VCaP (cell line): Measurements from ENCODE around the gene HAVCR2.

Experiments used
- H3K27ac ChIP-seq: fragments of 450-650 bp; 2 replicates; pipeline ENCODE4 v1.5.1; 2017
- CTCF ChIP-seq: fragments of 450-650 bp; conservative IDR thresholded peaks from 2 replicates; pipeline ENCODE4 v1.5.1; 2017; ENCODE audit warnings: mild to moderate bottlenecking, moderate library complexity

Gene HAVCR2

DNA sequence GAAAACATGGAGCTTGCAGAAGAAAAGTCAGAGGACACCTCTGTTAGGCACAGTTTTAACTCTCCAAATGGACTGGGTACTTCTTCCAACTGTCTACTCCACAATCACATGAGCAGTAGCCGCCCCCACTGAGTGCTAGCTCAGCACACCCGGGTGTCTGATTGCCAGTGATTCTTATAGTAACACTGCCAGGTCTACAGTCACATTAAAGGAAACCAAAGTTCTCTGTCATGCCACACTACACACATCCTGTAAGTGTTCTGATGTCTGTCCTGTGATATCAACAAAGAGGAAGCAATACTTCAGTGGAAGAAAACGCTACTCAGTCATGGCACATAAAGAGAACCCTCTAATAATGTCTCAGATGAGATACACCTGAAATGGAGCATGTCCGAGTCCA lies at the start of gene HAVCR2:
TSS of gene HAVCR2 (minus strand) at position 69 of the 400 bp plus-strand sequence. CDS start at position 8, 61 bp downstream.
- TF ChIP-seq CTCF, result no peak
- H3K27ac ChIP-seq, result no peak within 1 kb of the TSS

GRCh38 chr5:157157293-157157891 lies 48.5 kb upstream of the HAVCR2 start:
- no peak for TF ChIP-seq CTCF
- H3K27ac ChIP-seq, result no peak overlapping the region

DNA sequence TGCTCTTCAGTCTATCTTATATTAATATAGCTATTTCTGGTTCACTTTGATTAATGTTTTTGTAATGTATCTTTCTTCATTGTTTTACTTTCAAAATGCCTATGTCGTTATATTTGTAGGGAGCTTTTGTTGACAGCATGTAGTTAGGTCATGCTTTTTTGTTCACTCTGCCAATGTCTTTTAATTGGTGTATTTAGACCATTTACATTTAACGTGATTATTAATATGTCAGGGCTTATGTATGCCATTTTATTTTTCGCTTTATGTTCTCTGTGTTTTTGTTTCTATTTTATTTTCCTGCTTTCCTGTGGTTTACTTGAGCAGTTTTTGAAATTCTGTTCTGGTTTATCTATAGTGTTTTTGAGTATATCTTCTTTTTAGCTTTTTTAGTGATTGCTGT lies 46.5 kb upstream of the HAVCR2 start:
- H3K27ac ChIP-seq, result no peak overlapping the region

DNA sequence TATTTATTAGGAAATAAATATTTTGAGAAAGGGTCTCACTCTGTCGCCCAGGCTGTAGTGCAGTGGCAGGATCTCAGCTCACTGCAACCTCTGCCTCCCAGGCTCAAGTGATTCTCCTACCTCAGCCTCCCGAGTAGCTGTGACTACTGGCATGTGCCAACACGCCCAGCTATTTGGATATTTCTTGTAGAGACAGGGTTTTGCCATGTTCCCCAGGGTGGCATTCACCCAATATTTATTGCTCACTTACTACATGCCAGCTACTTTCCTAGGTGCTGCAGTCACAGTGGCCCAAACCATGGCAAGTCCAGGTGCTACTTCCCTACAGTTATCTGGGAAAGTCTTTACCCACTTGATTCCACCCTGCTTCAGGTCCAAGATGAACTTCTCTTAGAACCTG lies 42.2 kb upstream of the HAVCR2 start:
- no peak for TF ChIP-seq CTCF
- H3K27ac ChIP-seq, result no peak overlapping the region

More for the DNA sequence above, 46.5 kb upstream of the HAVCR2 start:
- TF ChIP-seq CTCF, result no peak

DNA sequence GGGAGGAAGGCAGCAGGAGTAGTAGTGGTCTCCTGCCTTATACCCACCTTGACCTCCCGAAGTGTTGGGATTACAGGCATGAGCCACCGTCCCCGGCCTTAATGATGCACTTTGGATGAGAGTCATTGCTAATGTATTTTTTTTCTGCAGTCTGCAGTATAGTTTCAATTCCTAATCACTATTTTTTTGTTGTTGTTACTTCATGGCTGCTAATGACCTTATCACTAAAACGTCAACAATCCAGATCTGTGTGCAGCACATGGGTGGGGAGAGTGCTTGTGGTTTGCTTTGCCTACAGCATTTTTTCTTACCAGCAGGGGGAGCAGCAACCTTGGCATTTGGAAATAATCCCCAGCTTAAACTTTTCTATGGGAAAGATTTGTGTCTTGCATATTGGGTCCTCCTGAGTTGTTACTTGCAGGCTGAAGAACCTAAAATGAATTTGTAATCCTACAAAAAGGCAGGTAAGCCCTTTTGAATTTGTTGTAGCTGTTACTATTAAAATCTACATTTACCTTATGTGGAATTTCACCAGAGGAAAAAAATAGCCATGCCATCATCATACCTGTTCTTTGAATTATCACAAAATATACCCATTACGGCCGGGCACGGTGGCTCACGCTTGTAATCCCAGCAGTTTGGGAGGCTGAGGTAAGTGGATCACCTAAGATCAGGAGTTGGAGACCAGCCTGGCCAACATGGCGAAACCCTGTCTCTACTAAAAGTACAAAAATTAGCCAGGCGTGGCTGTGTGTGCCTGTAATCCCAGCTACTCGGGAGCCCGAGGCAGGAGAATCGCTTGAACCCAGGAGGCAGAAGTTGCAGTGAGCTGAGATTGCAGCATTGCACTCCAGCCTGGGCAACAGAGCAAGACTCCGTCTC lies 40.1 kb upstream of the HAVCR2 start:
- TF ChIP-seq CTCF, result peak; percentile 93

DNA sequence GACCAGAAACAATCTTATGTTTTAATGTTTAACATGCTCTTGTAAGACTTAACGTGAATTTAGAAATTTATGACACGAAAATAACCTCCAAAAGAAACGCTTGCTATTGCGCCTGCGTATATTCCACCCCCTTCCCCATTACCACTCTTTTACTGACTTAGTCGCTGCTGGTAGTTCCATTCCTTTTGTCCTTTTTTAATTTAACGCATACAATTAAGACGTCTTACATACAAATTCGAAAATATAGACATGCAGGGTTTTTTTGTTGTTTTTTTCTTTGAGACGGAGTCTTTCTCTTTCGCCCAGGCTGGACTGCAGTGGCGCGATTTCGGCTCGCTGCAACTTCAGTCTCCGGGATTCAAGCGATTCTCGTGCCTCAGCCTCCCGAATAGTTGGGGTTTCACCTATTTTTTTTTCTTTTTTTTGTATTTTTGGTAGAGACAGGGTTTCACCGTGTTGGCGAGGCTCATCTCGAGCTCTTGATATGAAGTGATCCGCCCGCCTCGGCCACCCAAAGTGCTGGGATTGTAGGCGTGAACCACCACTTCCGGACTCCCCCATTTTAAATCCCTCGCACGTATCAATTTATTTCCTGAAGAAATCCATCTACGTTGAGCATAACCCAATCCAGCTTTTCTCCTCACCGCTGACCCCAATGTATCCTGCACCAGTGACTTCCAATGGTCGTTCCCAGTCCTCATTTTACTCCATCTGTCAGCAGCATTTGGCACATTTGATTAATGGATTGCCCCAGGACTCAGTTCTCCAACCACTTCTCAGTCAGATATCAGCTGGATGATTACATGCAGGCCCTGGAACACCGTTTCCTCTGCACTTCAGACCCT lies 34.5 kb upstream of the HAVCR2 start:
- peak overlapping the region; percentile 83 for H3K27ac ChIP-seq
- no peak for TF ChIP-seq CTCF

More for the DNA sequence above, 40.1 kb upstream of the HAVCR2 start:
- no peak overlapping the region for H3K27ac ChIP-seq
